Central memory CD8-positive, alpha-beta T cell (primary cell): ENCODE measurements around the gene IRF3.

Source experiments
- ATAC-seq: fragments of 150-1000 bp; cut with Tn5 transposase; replicated peaks from 2 replicates; pipeline ENCODE4 v1.10.0; 2022; ENCODE audit warnings: mild to moderate bottlenecking, moderate FRiP score, moderate number of reproducible peaks; ENCODE audit not compliant: poor library complexity, severe bottlenecking; ENCODE audit errors: extremely low read depth
- DNase-seq, 2 donors: peaks; one replicate each; pipeline ENCODE4 v3.0.0; 2021; ENCODE audit warnings: low spot score in 2 of 2
- H3K27ac Mint-ChIP-seq: one replicate; pipeline ENCODE4 v1.8.0; 2022; ENCODE audit warnings: low read depth, mild to moderate bottlenecking, moderate library complexity, mixed read lengths
- H3K27me3 Mint-ChIP-seq: one replicate; pipeline ENCODE4 v1.8.0; 2022; ENCODE audit warnings: mixed read lengths
- H3K36me3 Mint-ChIP-seq: one replicate; pipeline ENCODE4 v1.8.0; 2022; ENCODE audit warnings: mild to moderate bottlenecking, moderate library complexity, mixed read lengths; ENCODE audit not compliant: insufficient read depth
- H3K4me1 Mint-ChIP-seq: one replicate; pipeline ENCODE4 v1.8.0; 2022; ENCODE audit warnings: mixed read lengths
- H3K4me3 Mint-ChIP-seq: one replicate; pipeline ENCODE4 v1.8.0; 2022; ENCODE audit warnings: mild to moderate bottlenecking, moderate library complexity, mixed read lengths
- H3K9me3 Mint-ChIP-seq: one replicate; pipeline ENCODE4 v1.8.0; 2022; ENCODE audit warnings: mixed read lengths

IRF3 gene, protein sequence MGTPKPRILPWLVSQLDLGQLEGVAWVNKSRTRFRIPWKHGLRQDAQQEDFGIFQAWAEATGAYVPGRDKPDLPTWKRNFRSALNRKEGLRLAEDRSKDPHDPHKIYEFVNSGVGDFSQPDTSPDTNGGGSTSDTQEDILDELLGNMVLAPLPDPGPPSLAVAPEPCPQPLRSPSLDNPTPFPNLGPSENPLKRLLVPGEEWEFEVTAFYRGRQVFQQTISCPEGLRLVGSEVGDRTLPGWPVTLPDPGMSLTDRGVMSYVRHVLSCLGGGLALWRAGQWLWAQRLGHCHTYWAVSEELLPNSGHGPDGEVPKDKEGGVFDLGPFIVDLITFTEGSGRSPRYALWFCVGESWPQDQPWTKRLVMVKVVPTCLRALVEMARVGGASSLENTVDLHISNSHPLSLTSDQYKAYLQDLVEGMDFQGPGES

DNA sequence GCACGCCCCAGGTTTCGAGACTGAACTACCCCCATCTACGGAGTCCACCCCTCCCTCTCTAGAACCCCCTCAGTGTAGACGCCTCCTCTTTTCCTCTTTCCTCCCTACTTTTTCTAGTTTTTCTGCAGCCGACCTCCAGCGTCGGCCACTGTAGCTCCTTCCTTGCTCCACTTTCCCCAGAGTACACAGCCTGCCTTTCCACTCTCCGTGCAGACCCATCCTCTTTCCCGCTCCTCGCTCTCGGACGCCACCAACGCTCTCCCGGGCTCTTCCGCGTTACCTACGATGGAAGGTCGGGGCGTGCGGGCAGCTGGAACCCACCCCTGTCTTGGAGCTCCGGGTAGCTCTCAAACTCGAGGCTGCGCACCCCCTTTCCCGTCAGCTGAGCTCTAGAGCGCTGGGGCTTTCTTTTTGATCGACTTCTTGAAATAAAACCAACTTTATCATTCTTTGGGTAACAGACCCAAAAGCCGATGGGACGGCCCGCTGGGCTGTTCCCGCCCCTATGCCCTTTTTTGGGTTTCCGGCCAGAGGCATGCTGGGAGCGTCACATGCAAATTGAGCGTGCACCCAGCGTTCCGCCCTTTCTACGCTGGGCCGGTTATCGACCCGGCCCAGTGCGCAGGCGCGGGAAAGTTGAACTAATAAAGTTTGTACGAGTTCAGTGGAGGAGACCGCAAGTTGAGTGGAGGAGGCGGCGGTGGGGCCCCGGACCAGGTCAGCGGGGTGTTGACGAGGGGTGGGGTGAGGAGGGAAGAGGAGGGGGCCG, at the start of gene IRF3, which contains the start of gene BCL2L12:
IRF3 (minus strand) TSS at position 507 of the 769 bp plus-strand sequence. CDS start 1,019 bp downstream, outside the sequence.
BCL2L12 (plus strand) TSS at position 583 of the 769 bp plus-strand sequence. CDS start 760 bp downstream, outside the sequence.
- peak within 1 kb of the TSS; percentile 96 for H3K27ac Mint-ChIP-seq
- H3K9me3 Mint-ChIP-seq, result no peaks in the 10 kb centered on the region
- DNase-seq (peak; percentile 99), ATAC-seq (peak; percentile 80)
- H3K4me1 Mint-ChIP-seq, result peaks cover 39% of the 10 kb centered on the region
- peaks cover 37% of the 10 kb centered on the region for H3K36me3 Mint-ChIP-seq
- no peaks in the 10 kb centered on the region for H3K27me3 Mint-ChIP-seq
- peak within 1 kb of the TSS; percentile 99 for H3K4me3 Mint-ChIP-seq

DNA sequence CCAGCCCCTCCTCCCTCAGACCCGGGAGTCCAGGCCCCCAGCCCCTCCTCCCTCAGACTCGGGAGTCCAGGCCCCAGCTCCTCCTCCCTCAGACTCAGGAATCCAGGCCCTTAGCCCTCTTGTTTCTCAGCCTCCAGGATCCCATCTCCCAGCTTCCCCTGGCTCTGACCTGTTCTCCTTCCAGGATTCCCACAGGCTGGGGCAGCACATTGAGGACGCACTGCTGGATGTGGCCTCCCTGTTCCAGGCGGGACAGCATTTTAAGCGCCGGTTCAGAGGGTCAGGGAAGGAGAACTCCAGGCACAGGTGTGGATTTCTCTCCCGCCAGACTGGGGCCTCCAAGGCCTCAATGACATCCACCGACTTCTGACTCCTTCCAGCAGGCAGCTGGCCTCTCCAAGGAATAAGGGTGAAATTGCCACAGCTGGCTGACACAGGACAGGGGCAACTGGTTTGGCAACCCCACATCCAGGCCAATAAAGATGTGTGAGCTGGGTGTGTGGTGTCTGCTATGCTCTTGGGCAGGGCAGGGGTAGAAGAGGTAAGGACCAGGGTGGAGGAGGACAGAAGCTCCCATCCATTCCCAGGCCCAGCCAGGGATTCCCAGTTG, 47.7 kb upstream of the IRF3 start:
- Mint-ChIP-seq H3K9me3 (no peaks in the 10 kb centered on the region), H3K4me1 (peaks cover 7% of the 10 kb centered on the region), H3K27me3 (peaks cover 28% of the 10 kb centered on the region), H3K36me3 (peaks cover 2% of the 10 kb centered on the region), H3K4me3 (no peak overlapping the region), H3K27ac (peak overlapping the region; percentile 55)
- no peak for DNase-seq
- no peak for ATAC-seq

DNA sequence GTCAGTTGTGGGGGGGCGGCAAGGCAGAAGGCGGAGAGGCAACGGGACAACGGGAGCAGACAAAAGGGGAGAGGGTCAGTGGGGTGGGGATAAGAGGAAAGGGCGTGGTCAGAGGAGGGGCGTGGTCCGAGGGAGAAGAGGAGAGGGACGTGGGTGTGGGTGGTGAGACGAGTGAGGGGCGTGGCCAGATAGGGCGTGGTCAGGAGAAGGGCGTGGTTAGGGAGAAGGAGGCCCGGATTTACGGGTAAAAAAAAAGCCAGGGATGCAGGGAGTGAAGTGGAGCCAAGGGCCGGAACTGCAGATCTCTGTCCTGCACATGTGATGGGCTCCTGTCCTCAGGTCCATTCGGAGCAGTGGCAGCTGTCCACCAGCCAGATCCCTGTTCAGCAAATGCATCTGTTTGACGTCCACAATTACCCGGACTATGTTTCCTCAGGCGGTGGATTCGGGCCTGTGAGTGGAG, 46.8 kb upstream of the IRF3 start:
- H3K36me3 Mint-ChIP-seq, result no peaks in the 10 kb centered on the region

DNA sequence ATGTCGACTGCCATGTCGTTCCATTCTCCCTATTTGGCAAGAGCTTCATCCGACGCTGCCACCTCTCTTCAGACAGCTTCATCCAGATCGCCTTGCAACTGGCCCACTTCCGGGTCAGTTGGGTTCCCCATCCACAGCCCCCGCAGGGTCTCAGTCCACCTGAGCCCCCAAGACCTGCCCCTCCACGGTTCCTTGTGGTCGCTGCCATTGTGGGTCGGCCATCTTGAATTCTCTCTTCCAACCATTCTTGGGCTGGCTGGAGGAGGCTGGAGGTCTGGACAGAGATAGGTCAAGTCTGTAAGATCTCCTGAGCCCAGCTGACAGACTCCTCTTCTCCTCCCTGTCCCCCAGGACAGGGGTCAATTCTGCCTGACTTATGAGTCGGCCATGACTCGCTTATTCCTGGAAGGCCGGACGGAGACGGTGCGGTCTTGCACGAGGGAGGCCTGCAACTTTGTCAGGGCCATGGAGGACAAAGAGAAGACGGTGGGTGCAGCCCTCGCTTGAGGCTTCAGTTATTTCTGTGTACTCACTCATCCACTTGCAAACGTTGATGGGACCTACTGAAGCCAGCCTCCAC, 44.8 kb upstream of the IRF3 start:
- DNase-seq, result no peak
- ATAC-seq, result no peak
- H3K9me3 Mint-ChIP-seq, result no peaks in the 10 kb centered on the region
- H3K4me1 Mint-ChIP-seq, result no peaks in the 10 kb centered on the region
- peaks cover 36% of the 10 kb centered on the region for H3K27me3 Mint-ChIP-seq
- no peak overlapping the region for H3K27ac Mint-ChIP-seq
- no peaks in the 10 kb centered on the region for H3K36me3 Mint-ChIP-seq
- H3K4me3 Mint-ChIP-seq, result no peak overlapping the region

More for the DNA sequence above, 46.8 kb upstream of the IRF3 start:
- ATAC-seq (no peak), DNase-seq (no peak)
- Mint-ChIP-seq H3K27me3 (peaks cover 30% of the 10 kb centered on the region), H3K4me3 (no peak overlapping the region), H3K9me3 (no peaks in the 10 kb centered on the region), H3K27ac (no peak overlapping the region), H3K4me1 (peaks cover 2% of the 10 kb centered on the region)

DNA sequence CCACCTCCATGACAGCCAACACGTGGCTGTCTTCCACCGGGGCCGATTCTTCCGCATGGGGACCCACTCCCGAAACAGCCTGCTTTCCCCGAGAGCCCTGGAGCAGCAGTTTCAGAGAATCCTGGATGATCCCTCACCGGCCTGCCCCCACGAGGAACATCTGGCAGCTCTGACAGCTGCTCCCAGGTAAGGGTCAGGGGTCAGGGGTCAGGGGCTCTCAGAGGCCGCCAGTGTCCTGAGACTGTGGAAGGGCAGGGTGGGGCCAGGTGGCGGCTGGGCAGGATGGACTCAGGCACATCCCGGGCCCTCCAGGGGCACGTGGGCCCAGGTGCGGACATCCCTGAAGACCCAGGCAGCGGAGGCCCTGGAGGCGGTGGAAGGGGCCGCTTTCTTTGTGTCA, 40.3 kb upstream of the IRF3 start:
- ATAC-seq (no peak), DNase-seq (no peak)
- Mint-ChIP-seq H3K9me3 (no peaks in the 10 kb centered on the region), H3K27ac (no peak overlapping the region), H3K36me3 (no peaks in the 10 kb centered on the region), H3K4me3 (no peak overlapping the region), H3K4me1 (no peaks in the 10 kb centered on the region), H3K27me3 (peaks cover 41% of the 10 kb centered on the region)

DNA sequence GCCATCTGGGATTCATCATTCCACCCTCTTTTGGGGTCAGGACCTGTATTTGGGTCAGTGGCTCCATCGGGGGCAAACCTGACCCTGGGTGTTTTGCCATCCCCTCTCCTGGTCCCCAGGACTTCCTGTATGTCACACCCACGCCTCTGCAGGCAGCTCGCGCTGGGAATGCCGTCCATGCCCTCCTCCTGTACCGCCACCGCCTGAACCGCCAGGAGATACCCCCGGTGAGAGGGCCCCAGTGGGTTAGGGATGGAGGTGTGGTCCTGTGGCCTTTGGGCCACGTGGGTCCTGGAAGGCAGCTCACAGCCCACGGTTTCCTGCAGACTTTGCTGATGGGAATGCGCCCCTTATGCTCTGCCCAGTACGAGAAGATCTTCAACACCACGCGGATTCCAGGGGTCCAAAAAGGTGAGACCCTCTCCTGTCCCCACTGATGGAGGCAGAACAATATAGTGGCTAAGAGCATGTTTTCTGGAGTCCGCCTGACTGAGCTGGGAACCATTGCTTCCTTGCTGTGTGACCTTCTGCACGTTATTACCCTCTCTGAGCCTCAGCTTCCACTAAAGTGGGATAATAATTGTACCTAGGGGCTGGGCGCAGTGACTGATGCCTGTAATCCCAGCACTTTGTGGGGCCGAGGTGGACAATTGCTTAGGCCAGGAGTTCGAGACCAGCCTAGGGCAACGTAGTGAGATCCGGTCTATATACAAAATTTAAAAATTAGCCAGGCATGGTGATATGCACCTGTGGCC, 39.4 kb upstream of the IRF3 start:
- H3K27ac Mint-ChIP-seq, result no peak overlapping the region
- no peak for ATAC-seq
- no peak overlapping the region for H3K4me3 Mint-ChIP-seq

DNA sequence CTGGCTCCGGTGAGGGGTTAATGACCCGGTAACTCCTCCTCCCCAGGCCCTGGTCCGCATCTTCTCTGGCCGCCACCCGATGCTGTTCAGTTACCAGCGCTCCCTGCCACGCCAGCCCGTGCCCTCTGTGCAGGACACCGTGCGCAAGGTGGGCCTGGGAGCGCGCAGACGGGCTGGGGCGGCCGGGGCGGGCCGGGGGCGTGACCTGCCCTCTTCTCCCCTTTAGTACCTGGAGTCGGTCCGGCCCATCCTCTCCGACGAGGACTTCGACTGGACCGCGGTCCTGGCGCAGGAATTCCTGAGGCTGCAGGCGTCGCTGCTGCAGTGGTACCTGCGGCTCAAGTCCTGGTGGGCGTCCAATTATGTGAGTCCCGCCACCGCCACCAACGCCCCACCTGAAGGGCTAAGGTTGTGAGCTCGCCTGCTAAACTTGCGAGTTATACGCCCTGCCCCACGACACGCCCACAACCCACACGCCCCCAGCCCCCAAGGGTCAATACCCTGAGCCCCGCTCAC, 35.7 kb upstream of the IRF3 start:
- ATAC-seq, result no peak
- no peak overlapping the region for H3K4me3 Mint-ChIP-seq
- H3K9me3 Mint-ChIP-seq, result no peaks in the 10 kb centered on the region

More for the DNA sequence above, 39.4 kb upstream of the IRF3 start:
- Mint-ChIP-seq H3K9me3 (no peaks in the 10 kb centered on the region), H3K36me3 (no peaks in the 10 kb centered on the region), H3K27me3 (peaks cover 41% of the 10 kb centered on the region), H3K4me1 (no peaks in the 10 kb centered on the region)
- DNase-seq, result no peak

DNA sequence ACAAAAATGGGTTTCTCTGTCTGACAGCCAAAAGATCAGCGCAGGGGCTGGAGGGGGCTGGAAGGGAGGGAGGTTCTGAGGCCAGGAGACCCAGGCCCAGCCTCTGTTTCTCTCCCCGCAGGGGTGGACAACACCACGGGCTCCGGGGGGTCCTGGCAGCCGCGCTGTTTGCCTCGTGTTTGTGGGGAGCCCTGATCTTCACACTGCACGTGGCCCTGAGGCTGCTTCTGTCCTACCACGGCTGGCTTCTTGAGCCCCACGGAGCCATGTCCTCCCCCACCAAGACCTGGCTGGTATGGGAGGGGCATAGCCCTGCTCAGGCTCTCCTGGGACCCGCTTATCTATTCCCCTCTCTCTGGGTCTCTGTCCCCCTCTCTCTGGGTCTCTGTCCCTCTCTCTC, 34.9 kb upstream of the IRF3 start:
- no peak overlapping the region for H3K4me3 Mint-ChIP-seq
- H3K4me1 Mint-ChIP-seq, result no peaks in the 10 kb centered on the region
- DNase-seq (no peak), ATAC-seq (no peak)
- no peaks in the 10 kb centered on the region for H3K9me3 Mint-ChIP-seq
- no peak overlapping the region for H3K27ac Mint-ChIP-seq
- no peaks in the 10 kb centered on the region for H3K36me3 Mint-ChIP-seq
- peaks cover 22% of the 10 kb centered on the region for H3K27me3 Mint-ChIP-seq

More for the DNA sequence above, 35.7 kb upstream of the IRF3 start:
- H3K4me1 Mint-ChIP-seq, result no peaks in the 10 kb centered on the region
- DNase-seq, result no peak
- no peaks in the 10 kb centered on the region for H3K36me3 Mint-ChIP-seq
- H3K27ac Mint-ChIP-seq, result no peak overlapping the region
- H3K27me3 Mint-ChIP-seq, result peaks cover 22% of the 10 kb centered on the region

DNA sequence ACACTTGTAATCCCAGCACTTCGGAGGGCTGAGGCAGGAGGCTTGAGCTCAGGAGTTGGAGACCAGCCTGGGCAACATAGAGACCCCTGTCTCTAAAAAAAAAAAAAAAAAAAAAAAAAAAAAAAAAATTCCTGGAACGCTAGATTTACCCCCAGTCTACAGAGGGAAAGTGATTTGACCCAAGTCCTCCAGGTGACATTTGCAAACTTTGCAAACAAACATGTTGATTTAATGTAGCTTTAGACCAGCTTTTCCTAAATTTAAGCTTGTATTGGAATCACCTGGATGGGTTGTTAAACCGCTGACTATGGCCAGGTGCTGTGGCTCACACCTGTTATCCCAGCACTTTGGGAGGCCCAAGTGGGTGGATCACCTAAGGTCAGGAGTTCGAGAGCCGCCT, 33.7 kb upstream of the IRF3 start:
- no peaks in the 10 kb centered on the region for H3K4me1 Mint-ChIP-seq
- H3K9me3 Mint-ChIP-seq, result no peaks in the 10 kb centered on the region

DNA sequence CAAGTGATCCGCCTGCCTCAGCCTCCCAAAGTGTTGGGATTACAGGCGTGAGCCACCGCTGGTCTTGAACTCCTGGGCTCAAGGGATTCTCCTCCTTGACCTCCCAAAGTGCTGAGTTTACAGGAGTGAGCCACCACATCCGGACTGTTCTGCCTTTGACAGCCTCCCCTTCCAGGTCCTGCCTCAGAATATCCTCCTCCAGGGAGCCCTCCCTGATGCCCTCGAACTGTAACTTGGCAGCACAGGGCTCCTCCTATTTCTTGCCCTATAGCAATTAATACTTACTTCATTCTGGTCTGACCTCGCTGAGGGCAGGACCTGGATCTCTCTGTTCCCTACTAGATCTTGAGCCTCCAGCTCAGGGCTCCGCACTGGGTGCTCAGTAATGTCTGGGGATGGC, 31.2 kb upstream of the IRF3 start:
- ATAC-seq (no peak), DNase-seq (no peak)
- H3K36me3 Mint-ChIP-seq, result peaks cover 2% of the 10 kb centered on the region
- no peak overlapping the region for H3K27ac Mint-ChIP-seq
- H3K4me1 Mint-ChIP-seq, result no peaks in the 10 kb centered on the region
- peaks cover 25% of the 10 kb centered on the region for H3K27me3 Mint-ChIP-seq
- no peak overlapping the region for H3K4me3 Mint-ChIP-seq
- H3K9me3 Mint-ChIP-seq, result no peaks in the 10 kb centered on the region

More for the DNA sequence above, 33.7 kb upstream of the IRF3 start:
- peaks cover 22% of the 10 kb centered on the region for H3K27me3 Mint-ChIP-seq
- no peak overlapping the region for H3K27ac Mint-ChIP-seq
- DNase-seq (no peak), ATAC-seq (no peak)
- no peaks in the 10 kb centered on the region for H3K36me3 Mint-ChIP-seq
- no peak overlapping the region for H3K4me3 Mint-ChIP-seq

DNA sequence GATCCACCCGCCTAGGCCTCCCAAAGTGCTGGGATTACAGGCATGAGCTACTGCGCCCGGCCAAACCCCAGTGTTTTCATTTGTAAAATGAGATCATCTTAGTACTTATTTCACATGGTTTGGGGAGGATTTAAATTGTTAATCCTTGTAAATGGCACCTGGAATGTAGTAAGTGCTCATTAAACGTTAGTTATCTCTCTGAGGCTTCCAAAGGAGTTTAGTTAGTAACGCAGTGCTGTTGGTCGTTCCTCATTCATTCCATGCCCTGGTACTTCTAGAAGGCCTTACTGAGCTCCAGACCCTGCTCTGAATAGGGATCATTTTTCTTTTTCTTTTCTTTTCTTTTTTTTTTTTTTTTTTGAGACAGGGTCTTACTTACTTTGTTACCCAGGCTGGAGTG, 30.5 kb upstream of the IRF3 start:
- Mint-ChIP-seq H3K27me3 (peaks cover 28% of the 10 kb centered on the region), H3K4me1 (peaks cover 1% of the 10 kb centered on the region), H3K27ac (no peak overlapping the region), H3K9me3 (no peaks in the 10 kb centered on the region), H3K36me3 (peaks cover 2% of the 10 kb centered on the region), H3K4me3 (no peak overlapping the region)
- no peak for ATAC-seq
- DNase-seq, result no peak
